HEK293 (cell line): ENCODE results near the gene PDSS1.

Source experiments
- CTCF ChIA-PET: fragments of 350-600 bp; formaldehyde crosslinking; extraction: SDS; loops from one replicate; lab custom pipeline; 2021; ENCODE audit warnings: antibody characterized with exemption; lab: Yijun Ruan, JAX
- POLR2A ChIA-PET: fragments of 300-600 bp; formaldehyde crosslinking; extraction: SDS; loops from one replicate; lab custom pipeline; 2020; ENCODE audit warnings: antibody characterized with exemption, inconsistent platforms; lab: Yijun Ruan, JAX
- H3K27ac ChIP-seq: fragments of 200-500 bp; sonication (Bioruptor generic); 2 replicates; pipeline ENCODE4 v1.5.1; 2014; ENCODE audit warnings: low read depth, low read length, control low read depth, inconsistent platforms; ENCODE audit errors: extremely low read depth
- H3K36me3 ChIP-seq, 2 experiments: fragments of 200-500 bp in 1 of 2; sonication (Bioruptor generic) in 1 of 2; 1 replicate in 1 of 2; 2 replicates in 1 of 2; pipeline ENCODE4 v1.5.1; 2014 to 2017; ENCODE audit warnings: inconsistent platforms in 2 of 2, low read length in 2 of 2; ENCODE audit not compliant: control insufficient read depth in 2 of 2, insufficient read depth in 1 of 2
- H3K4me1 ChIP-seq: fragments of 200-500 bp; sonication (Bioruptor generic); 2 replicates; pipeline ENCODE4 v1.5.1; 2014; ENCODE audit warnings: mild to moderate bottlenecking, low read length, inconsistent platforms; ENCODE audit not compliant: control insufficient read depth, insufficient read depth
- H3K4me3 ChIP-seq: 2 replicates; pipeline ENCODE4 v1.5.1; 2011; ENCODE audit warnings: low read depth, mild to moderate bottlenecking, control low read depth, low read length, moderate library complexity
- H3K9me3 ChIP-seq: fragments of 200-500 bp; sonication (Bioruptor generic); 2 replicates; pipeline ENCODE4 v1.5.1; 2014; ENCODE audit warnings: low read depth, low read length, inconsistent platforms; ENCODE audit not compliant: control insufficient read depth, insufficient read depth
- SCRT2 ChIP-seq: fragments of 450-650 bp; formaldehyde crosslinking; IDR thresholded peaks from 2 replicates; pipeline ENCODE4 v1.5.1; 2016; ENCODE audit warnings: missing biosample characterization, missing genetic modification characterization
- SP7 ChIP-seq: fragments of 450-650 bp; formaldehyde crosslinking; IDR thresholded peaks from 2 replicates; pipeline ENCODE4 v1.5.1; 2016; ENCODE audit warnings: missing biosample characterization, missing genetic modification characterization
- TCF7L2 ChIP-seq: IDR thresholded peaks from 2 replicates; pipeline ENCODE4 v1.6.1; 2011; ENCODE audit warnings: low read depth, mild to moderate bottlenecking, inconsistent platforms, low read length, moderate library complexity, borderline replicate concordance
- ZNF112 ChIP-seq: fragments of 450-650 bp; formaldehyde crosslinking; IDR thresholded peaks from 2 replicates; pipeline ENCODE4 v1.5.0; 2017; ENCODE audit warnings: missing biosample characterization, missing genetic modification characterization
- ZNF114 ChIP-seq: fragments of 450-650 bp; formaldehyde crosslinking; IDR thresholded peaks from 2 replicates; pipeline ENCODE4 v1.5.0; 2017; ENCODE audit warnings: missing biosample characterization, missing genetic modification characterization
- ZNF274 ChIP-seq, 2 experiments: fragments of 200-500 bp in 1 of 2; fragments of 450-650 bp in 1 of 2; sonication (Bioruptor generic) in 1 of 2; formaldehyde crosslinking in 1 of 2; IDR thresholded peaks; 2 replicates each; pipeline versions ENCODE4 v1.5.1 to v1.6.1; 2014 to 2016; ENCODE audit warnings: borderline replicate concordance in 1 of 2, inconsistent platforms in 1 of 2, low read length in 1 of 2, missing biosample characterization in 1 of 2, missing genetic modification characterization in 1 of 2
- ZNF514 ChIP-seq: fragments of 450-650 bp; formaldehyde crosslinking; IDR thresholded peaks from 2 replicates; pipeline ENCODE4 v1.5.1; 2016; ENCODE audit warnings: missing biosample characterization, missing genetic modification characterization
- ZNF555 ChIP-seq: fragments of 450-650 bp; formaldehyde crosslinking; conservative IDR thresholded peaks from 2 replicates; pipeline ENCODE4 v1.5.1; 2017; ENCODE audit warnings: missing biosample characterization, mild to moderate bottlenecking, missing genetic modification characterization, inconsistent platforms
- ZNF629 ChIP-seq: fragments of 450-650 bp; formaldehyde crosslinking; IDR thresholded peaks from 2 replicates; pipeline ENCODE4 v1.5.1; 2017; ENCODE audit warnings: missing biosample characterization, missing genetic modification characterization
- ZNF704 ChIP-seq: fragments of 450-650 bp; formaldehyde crosslinking; IDR thresholded peaks from 2 replicates; pipeline ENCODE4 v1.5.1; 2016; ENCODE audit warnings: missing biosample characterization, missing genetic modification characterization

Gene PDSS1

GRCh38 chr10:26790221-26790995 lies 92.9 kb downstream of the PDSS1 start (continued):
- no peak for TF ChIP-seq ZNF112 (tag by site-specific recombination)
- TF ChIP-seq ZNF514 (tag by site-specific recombination) = no peak
- TF ChIP-seq ZNF555 = no peak
- TF ChIP-seq ZNF274 (IDR thresholded peaks at IDR 0.05; ENCODE audit: low read length) = no peak
- TF ChIP-seq ZNF274 (tag by site-specific recombination; IDR thresholded peaks at IDR 0.05; ENCODE audit: borderline replicate concordance) = no peak

- TF ChIP-seq SCRT2 (tag by site-specific recombination) = no peak
- no peak for TF ChIP-seq SP7
- no peak for TF ChIP-seq ZNF114
- TF ChIP-seq ZNF704 (tag by site-specific recombination) = no peak
- no peak for TF ChIP-seq ZNF629 (tag by site-specific recombination)
- no peak for TF ChIP-seq TCF7L2
- Histone ChIP-seq H3K4me1 (no peaks in the 10 kb centered on the region), H3K9me3 (no peaks in the 10 kb centered on the region), H3K4me3 (no peak overlapping the region), H3K27ac (no peak overlapping the region), H3K36me3 (no peaks in the 10 kb centered on the region; a peak in 1 of 3 replicates)
- ChIA-PET POLR2A (no interaction called here), CTCF (no interaction called here)
Measured at GRCh38 chr10:26792758-26793495, 95.4 kb downstream of the PDSS1 start.
